Amygdala (tissue), 56 donors: ENCODE data around the gene RNF44.

Source experiments
- DNase-seq, 56 donors: peaks; one replicate each; lab custom pipeline; 2025; lab: John Stamatoyannopoulos, UW

Gene RNF44

DNA sequence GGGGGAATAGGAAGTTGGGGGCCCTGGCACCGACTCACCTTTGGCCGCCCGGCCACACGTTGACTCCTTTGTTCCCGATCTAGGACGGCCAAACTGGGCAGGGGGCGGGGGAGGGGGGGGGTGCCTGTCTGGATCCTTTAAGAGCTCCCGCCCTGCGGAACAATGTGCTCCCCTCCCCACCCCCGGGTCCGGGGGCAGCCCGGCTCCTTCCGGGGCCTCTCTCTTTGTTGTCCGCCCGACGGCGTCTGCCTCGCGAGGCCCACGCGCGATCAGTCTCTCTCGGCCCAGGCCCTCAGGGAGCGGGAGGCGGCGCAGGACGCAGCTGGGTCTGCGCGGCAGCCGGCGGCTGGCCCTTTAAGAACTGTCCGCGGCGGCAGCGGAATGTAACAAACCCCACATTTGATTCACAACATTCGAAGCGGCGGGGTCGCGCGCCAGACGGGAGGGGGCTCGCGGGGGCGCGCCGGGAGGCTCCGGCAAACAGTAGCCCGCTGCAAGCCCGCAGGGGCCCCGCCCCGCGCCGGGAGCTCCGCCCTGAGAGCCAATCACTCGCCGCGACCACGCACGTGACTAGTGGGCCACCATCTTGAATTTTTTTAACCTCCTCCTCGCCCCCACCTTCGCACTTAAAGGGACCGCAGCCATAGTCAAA, at the start of gene RNF44:
RNF44 (minus strand) TSS at position 501 of the 652 bp plus-strand sequence. CDS start 4,930 bp downstream, outside the sequence.
- peak in 55 of 56 donors; percentile 90 to 99 (median 97) for DNase-seq

DNA sequence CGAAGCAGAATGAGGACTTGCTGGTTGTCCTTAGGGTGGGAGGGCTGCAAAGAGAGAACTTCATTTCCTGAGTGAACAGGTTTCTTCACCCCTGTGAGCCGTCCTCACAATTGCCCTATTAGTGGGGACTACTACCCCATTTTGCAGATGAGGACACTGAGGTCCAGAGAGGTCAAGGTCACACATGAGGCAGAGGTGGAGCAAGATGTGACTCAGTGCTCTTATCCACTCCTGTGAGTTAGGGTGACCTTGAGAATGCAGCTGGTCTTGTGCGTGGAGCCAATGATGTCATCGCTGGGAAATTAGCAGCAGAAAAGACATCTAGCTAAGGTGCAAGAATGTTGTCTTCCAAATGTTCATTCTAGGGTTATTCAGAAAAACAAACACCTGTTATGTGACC, 45.9 kb upstream of the RNF44 start:
- DNase-seq = no peak

DNA sequence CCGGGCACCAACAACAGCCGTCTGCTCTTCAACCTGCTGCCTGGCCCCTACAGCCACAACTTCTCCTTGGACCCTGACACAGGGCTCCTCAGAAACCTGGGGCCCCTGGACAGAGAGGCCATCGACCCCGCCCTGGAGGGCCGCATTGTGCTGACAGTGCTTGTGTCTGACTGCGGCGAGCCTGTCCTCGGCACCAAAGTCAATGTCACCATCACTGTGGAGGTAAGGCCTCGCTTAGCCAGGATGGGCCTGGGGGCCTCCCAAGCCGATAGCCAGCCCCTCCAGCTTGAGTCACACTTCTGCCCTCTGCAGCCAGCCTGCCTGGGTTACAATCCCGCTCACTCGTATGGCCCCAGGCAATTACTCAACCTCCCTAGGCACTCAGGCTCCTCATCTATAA, 44.2 kb upstream of the RNF44 start:
- no peak for DNase-seq

DNA sequence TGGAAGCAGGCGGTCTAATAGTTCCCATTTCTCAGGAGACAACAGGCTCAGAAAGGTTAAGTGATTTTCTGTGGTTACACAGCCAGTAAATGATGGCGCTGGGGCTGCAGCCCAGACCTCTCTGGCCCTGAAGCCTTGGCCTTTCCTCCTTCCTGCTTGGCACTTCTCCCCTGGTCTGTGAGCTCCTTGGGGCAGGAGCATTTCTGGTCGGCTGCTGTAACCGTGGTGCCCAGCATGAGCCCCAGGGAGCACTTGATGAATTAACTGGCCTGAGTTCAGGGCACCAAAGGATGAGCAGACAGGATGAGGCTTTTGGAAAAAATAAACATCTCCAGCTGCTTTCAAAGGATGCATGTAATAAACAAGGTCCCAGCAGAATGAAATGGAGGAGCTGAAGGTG, 42.1 kb upstream of the RNF44 start:
- no peak for DNase-seq

DNA sequence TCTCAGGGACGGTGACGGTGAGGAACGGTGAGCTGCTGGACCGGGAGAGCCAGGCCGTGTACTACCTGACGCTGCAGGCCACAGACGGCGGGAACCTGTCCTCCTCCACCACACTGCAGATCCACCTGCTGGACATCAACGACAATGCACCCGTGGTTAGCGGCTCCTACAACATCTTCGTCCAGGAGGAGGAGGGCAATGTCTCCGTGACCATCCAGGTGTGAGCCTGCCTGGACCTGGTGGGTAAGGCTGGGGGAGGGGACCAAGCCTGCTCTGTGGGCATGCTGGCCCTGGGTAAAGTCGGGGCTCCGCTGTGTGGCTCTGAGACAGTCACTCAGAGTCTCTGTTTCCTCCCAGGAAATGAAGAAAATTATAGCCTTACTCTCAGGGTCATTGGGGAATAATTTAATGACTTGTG, 41.2 kb upstream of the RNF44 start:
- DNase-seq = no peak

- no peak for DNase-seq
Observed at GRCh38 chr5:176577312-176578176, 40.3 kb upstream of the RNF44 start.

DNA sequence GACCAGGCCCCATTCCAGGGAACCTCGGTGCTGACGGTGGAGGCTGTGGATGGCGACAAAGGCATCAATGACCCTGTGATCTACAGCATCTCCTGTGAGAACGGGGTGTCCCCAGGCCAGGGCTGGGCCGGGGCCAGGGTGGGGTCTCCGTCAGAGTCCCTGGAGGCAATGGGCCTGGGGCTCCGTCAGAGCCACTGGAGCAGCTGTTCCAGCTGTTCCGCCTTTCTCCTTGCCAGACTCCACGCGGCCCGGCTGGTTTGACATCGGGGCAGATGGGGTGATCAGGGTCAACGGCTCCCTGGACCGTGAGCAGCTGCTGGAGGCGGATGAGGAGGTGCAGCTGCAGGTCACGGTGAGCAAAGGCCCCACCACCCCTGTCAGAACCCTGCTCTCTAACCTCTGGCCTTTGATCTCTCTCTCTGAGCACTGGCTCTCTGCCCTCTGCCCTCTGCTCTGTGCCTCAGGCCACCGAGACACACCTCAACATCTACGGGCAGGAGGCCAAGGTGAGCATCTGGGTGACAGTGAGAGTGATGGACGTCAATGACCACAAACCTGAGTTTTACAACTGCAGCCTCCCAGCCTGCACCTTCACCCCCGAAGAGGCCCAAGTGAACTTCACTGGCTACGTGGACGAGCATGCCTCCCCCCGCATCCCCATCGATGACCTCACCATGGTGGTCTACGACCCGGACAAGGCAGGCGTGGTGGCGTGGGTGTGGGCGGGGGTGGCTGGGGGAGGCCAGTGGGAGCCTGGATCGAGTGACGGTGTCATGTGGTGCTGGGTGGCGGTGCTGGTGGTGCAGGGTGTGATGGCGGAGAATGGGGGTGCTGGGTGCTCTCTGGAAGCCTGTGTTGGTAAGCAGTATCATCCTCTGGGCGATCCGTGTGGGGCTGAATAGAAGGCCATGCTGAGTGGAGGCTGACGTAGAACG, 38.6 kb upstream of the RNF44 start:
- DNase-seq = no peak

DNA sequence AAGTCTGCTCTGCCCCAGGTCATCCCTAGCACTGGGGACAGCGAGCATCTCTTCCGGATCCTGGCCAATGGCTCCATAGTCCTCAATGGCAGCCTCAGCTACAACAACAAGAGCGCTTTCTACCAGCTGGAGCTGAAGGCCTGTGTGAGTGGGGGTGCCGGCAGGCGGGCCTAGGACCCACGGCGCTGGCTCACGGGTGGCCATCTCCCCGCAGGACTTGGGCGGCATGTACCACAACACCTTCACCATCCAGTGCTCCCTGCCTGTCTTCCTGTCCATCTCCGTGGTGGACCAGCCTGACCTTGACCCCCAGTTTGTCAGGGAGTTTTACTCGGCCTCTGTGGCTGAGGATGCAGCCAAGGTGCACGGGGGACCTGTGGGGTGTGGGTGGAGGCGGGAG, 37.9 kb upstream of the RNF44 start:
- no peak for DNase-seq

DNA sequence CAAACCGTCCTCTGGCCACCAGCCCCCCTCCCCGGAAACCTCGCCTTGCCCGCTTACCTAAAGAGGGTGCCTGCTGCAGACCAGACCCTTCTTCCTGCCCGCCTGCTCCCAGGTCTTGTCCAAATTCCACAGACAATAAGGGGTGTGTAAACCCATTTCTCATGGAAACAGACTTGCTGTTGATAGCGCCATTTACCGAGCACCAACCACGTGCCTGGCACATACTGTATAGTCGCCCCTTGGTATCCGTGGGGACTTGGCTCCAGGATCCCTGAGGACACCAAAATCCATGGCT, 37.0 kb upstream of the RNF44 start:
- DNase-seq = no peak

DNA sequence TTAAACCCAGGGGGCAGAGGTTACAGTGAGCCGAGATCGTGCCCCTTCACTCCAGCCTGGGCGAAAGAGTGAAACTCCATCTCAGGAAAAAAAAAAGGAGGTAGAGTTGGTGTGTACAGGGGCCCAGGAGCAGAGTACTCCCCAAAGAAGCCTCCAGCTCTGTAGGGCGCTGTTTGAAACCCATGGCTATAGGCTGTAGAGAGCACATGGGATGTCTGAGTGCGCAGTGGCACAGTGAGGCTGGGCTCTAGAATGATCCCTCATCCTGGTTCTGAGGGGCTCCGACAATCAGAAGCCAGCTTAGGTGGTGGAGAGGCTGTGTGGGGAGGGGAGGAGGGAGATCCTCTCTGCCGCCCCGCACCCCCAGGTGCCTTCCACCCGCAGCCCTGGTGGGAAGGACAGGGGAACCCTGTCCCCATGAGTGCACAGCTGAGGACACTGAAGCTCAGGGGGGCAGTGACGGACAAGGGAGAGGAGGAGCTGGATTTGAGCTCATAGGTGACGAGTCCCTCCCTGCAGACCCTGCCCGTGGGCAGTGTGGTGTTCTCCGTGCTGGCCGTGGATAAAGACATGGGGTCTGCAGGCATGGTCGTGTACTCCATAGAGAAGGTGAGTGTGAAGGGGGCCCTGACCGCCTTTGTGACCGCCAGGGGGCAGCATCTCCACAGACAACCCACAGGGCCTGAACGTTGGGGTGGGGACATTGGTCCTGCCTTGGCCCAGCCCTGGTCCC, 36.5 kb upstream of the RNF44 start:
- DNase-seq = peak in 46 of 56 donors; percentile 11 to 85 (median 44)

GRCh38 chr5:176570044-176570443, 32.8 kb upstream of the RNF44 start:
- no peak for DNase-seq

DNA sequence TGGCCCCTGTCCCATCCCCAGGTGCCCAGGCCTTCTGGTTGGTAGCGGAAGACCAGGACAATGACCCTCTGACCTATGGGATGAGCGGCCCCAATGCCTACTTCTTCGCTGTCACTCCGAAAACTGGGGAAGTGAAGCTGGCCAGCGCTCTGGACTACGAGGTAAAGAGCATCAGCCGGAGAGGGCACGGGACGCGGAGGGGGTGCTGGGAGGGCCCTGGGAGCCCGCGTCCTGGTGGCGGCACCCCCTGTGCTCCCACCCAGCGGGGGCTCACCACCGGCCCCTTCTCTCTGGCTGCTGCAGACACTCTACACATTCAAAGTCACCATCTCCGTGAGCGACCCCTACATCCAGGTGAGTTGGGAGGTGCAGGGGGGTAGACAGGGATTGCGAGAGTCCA, 31.5 kb upstream of the RNF44 start:
- DNase-seq = no peak

DNA sequence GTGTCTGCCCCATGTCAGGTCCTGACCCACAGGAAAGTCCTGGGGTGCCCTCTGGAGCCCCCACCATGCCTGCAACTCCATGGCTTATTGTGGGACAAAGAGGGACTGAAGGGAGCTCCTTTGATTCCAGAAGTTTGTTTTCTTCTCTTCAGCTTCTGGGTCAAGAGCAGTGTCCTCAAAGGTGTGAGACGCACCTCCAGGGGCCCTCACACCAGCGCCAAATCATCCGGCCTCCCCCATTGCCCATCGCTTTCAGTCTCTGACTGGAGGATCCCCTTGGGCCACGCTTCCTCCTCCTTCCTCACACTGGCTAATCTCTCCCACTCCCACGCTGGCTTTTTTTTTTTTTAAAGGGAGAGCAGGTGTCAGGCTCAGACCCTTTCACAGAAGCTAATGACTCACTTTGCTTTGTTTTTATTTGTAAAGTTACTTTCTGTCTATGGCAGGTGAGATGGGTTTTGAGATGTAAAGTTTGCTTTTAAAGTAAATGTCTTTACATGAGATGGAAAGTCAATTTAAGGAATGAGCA, 28.6 kb upstream of the RNF44 start:
- DNase-seq = no peak

- no peak for DNase-seq
Observed at GRCh38 chr5:176564002-176564401, 26.8 kb upstream of the RNF44 start.

DNA sequence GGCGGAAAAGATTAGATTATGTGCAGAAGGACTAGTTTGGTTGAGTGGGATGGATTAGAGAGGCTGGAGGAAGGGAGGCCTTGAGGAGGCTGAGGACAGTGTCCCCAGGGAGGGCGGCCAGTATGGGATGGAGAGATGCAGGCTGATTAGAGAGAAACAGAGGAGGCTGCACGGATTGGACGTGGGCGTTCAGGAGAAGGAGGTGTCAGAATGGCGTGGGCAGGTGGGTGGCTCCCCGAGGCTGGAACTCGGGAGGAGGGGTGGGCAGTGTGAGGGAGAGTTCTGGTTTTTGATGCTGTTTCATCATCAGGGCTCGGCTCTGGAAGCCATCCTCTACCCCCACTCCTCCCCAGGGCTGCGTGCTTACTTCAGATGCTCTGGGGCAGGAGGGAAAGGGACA, 25.0 kb upstream of the RNF44 start:
- DNase-seq = no peak

- DNase-seq = no peak
Observed at GRCh38 chr5:176561259-176561658, 24.1 kb upstream of the RNF44 start.

DNA sequence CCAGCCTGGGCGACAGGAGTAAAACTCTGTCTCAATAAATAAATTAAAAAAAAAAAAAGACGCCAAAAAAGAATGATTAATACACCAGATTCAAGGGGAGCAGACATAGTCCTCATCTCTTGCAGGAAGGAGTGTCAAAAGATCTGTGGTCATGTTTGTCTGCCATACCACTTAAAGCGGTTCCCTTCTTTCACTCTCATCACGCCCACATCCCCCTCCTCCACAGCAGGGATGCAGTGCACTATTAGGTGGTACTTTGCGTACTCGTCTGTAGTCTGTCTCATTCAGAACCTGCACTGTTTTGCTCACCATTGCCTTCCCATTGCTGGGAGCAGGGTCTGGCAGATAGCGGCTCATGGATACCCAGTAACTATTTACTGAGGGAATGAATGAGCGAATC, 23.2 kb upstream of the RNF44 start:
- DNase-seq = no peak

DNA sequence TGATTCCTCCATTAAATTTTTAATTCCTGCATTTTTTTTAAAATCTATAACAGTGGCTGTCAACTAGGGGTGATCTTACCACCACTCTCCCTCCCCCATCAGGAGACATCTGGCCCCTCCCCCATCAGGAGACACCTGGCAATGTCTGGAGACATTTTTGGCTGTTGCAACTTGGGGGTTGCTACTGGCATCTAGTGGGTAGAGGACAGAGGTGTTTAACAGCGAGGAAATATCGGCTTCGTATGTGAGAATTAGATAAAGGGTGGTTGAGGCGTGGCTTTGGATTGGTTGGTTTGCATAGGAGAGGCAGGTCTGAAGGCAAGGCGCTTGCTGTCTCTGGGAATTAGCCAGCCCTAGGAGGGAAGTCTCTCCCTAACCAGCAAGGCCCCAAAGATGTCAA, 22.5 kb upstream of the RNF44 start:
- DNase-seq = no peak

DNA sequence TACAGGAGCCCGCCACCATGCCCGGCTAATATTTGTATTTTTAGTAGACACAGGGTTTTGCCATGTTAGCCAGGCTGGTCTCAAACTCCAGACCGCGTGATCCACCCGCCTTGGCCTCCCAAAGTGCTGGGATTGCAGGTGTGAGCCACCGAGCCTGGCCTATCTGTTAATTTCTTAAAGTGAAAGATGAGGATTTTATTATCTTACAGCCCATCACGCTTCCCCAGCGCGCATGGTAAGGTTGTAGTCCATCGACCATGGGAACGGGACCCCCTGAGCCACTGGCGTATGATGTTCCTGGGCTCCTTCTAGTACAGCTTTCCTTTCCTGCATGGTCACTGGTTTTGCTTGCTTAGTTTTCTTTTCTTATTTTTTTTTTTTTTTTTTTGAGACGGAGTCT, 20.6 kb upstream of the RNF44 start:
- no peak for DNase-seq
